ENCODE data around the gene FBN2. TPM values are rescaled to one million over a fixed set of nuclear protein-coding genes. Genes with fewer than 3 reads are reported as not detected.

The FBN2 gene
- polyA plus RNA-seq, 3 donors = 90.7 to 112 (median 91.5) TPM

- no peak for DNase-seq (ENCODE audit: low read depth in 3 of 3, low spot score in 2 of 3)
Measured at GRCh38 chr5:128264564-128265360, 273.3 kb downstream of the FBN2 start.

GRCh38 chr5:128263357-128263756 is 274.7 kb downstream of the FBN2 start:
- DNase-seq (ENCODE audit: low read depth in 3 of 3, low spot score in 2 of 3) = no peak

- DNase-seq (ENCODE audit: low read depth in 3 of 3, low spot score in 2 of 3) = no peak
Measured at GRCh38 chr5:128262911-128263310, 275.1 kb downstream of the FBN2 start.

- DNase-seq (ENCODE audit: low read depth in 3 of 3, low spot score in 2 of 3) = peak in 1 of 3 donors; percentile 25
Measured at GRCh38 chr5:128259607-128260021, 278.4 kb downstream of the FBN2 start.

- no peak for DNase-seq (ENCODE audit: low read depth in 3 of 3, low spot score in 2 of 3)
Measured at GRCh38 chr5:128258372-128258771, 279.7 kb downstream of the FBN2 start.

- DNase-seq (ENCODE audit: low read depth in 3 of 3, low spot score in 2 of 3) = no peak
Measured at GRCh38 chr5:128257076-128257475, 281.0 kb downstream of the FBN2 start.

- no peak for DNase-seq (ENCODE audit: low read depth in 3 of 3, low spot score in 2 of 3)
Measured at GRCh38 chr5:128254789-128255188, 283.3 kb downstream of the FBN2 start.

GRCh38 chr5:128253880-128254279 is 284.2 kb downstream of the FBN2 start:
- DNase-seq (ENCODE audit: low read depth in 3 of 3, low spot score in 2 of 3) = no peak

- no peak for DNase-seq (ENCODE audit: low read depth in 3 of 3, low spot score in 2 of 3)
Measured at GRCh38 chr5:128253161-128253560, 284.9 kb downstream of the FBN2 start.

- DNase-seq (ENCODE audit: low read depth in 3 of 3, low spot score in 2 of 3) = no peak
Measured at GRCh38 chr5:128252756-128253155, 285.3 kb downstream of the FBN2 start.

GRCh38 chr5:128252196-128252595 is 285.8 kb downstream of the FBN2 start:
- no peak for DNase-seq (ENCODE audit: low read depth in 3 of 3, low spot score in 2 of 3)

GRCh38 chr5:128245974-128246373 is 292.1 kb downstream of the FBN2 start:
- no peak for DNase-seq (ENCODE audit: low read depth in 3 of 3, low spot score in 2 of 3)

GRCh38 chr5:128243958-128244582 is 294.0 kb downstream of the FBN2 start:
- DNase-seq (ENCODE audit: low read depth in 3 of 3, low spot score in 2 of 3) = no peak

GRCh38 chr5:128241051-128241695 is 296.9 kb downstream of the FBN2 start:
- no peak for DNase-seq (ENCODE audit: low read depth in 3 of 3, low spot score in 2 of 3)

GRCh38 chr5:128237546-128237945 is 300.5 kb downstream of the FBN2 start:
- no peak for DNase-seq (ENCODE audit: low read depth in 3 of 3, low spot score in 2 of 3)

GRCh38 chr5:128237000-128237399 is 301.0 kb downstream of the FBN2 start:
- no peak for DNase-seq (ENCODE audit: low read depth in 3 of 3, low spot score in 2 of 3)

GRCh38 chr5:128236334-128236733 is 301.7 kb downstream of the FBN2 start:
- DNase-seq (ENCODE audit: low read depth in 3 of 3, low spot score in 2 of 3) = no peak

GRCh38 chr5:128234928-128235641 is 303.0 kb downstream of the FBN2 start:
- DNase-seq (ENCODE audit: low read depth in 3 of 3, low spot score in 2 of 3) = no peak

- no peak for DNase-seq (ENCODE audit: low read depth in 3 of 3, low spot score in 2 of 3)
Measured at GRCh38 chr5:128228521-128228920, 309.5 kb downstream of the FBN2 start.

GRCh38 chr5:128228008-128228407 is 310.0 kb downstream of the FBN2 start:
- no peak for DNase-seq (ENCODE audit: low read depth in 3 of 3, low spot score in 2 of 3)

All from right renal cortex interstitium (tissue), 3 donors.